ENCODE measurements around the gene NTNG1.
A peak's percentile ranks its signal among the peaks of the same experiment; 100 is the strongest.

Gene NTNG1

DNA sequence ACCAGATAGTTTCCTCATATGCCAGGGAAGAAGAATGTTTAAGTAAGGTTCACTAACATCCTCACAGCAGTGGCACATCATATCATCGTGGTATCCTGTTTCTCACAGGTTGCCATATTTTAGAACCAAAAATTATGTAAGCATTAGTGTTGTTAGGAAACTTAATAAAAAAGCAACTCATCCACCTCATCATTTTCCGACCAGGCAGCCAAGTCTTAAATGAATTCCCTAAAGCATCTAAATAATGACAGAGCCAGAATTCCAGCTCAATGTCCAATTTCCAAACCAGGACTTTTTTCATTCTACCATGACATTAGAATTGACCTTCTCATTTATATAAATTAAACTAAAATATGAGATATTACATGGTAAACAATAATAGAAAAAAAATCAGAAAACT lies 272.7 kb downstream of the NTNG1 start:
- no peak for DNase-seq (ENCODE audit: low spot score)

DNA sequence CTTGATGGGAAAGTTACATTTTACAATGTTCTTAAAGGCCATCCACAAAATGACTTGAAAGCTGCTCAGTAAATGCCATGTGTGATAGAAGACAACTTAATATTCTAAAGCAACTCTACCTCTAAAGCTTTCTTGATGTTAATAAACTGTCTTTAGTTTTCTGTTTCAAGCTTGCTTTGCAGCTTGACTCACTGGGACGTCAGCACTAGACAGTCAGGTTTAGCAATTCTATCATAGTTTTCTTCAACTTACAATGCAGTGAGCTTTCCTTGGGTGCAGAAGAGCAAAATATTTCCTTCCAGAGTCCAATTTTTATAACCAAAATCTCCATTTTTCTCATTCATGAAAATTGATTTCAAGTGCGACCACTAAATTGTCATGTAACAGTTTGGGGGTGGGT lies 273.1 kb downstream of the NTNG1 start:
- no peak for DNase-seq (ENCODE audit: low spot score)

DNA sequence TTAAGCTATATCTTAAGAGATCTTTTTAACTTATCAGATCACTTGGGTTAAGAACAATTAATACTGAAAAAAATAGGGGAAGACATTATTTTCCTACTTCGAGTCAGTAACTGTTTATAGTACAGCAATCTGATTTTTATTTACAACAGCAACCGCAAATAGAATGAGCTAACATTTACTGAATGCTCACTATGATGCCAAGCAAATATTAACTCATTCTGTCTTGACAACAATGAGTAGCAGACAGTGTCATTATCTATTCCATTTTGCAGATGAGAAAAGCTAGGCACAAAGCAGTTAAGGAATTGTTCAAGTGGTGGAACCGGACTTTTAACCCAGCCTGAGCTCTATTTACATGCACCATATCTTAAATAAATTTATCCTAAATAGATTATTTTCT lies 273.7 kb downstream of the NTNG1 start:
- no peak for DNase-seq (ENCODE audit: low spot score)

DNA sequence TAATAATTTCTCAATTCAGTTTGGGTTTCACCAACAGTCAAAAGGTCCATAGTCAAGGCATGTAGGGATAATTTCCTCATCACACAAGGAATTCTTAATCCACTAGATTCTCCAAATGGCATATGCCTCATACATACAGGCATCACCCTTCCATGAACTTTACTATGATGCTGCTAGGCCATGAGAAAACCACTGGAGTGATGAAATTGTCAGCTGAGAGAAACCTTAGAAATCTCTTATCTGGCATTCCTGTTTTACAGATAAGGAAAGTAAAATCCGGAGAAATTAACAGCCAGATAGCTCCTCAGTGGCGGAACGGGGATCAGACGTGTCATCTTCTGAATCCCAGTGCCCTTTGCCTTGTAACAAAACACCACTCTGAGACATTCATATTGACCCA lies 274.4 kb downstream of the NTNG1 start:
- no peak for DNase-seq (ENCODE audit: low spot score)

DNA sequence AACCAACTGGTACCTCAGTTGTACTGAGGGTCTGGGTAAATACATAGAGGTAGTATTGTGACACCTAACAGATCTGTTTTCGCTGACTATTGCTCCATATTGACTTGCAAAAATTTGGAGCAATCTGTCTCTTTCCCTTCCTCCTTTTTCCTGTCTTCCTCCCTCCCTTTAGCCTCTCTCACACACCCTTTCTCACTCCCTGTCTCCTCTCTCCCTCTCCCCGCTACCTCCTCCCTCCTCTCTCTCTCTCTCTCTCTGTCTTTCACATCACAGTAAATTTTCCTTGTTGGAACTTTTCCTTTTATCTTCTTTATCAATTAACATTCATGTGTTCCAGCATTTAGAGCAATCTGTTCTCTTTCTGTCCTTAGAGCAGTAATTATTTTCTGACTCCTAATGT lies 278.2 kb downstream of the NTNG1 start:
- DNase-seq (ENCODE audit: low spot score) = no peak

DNA sequence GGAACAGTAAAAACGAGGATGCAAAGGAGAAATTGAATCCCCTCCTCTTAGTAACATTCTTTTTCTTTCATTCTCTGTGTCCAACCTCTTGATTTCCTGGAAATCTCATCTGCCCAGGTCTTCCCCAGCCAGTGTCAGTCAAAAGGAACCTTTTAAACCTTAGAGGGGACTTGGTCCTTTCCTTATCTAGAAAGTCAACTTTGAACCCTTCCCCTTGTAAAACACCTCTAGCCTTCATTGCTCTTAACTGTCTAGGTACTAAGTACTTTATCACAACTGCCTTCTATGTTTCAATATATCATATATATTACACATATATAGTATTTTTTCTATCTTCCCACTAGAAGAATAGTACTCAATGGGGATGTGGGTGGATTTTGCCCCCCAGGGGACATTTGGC lies 282.1 kb downstream of the NTNG1 start:
- no peak for DNase-seq (ENCODE audit: low spot score)

DNA sequence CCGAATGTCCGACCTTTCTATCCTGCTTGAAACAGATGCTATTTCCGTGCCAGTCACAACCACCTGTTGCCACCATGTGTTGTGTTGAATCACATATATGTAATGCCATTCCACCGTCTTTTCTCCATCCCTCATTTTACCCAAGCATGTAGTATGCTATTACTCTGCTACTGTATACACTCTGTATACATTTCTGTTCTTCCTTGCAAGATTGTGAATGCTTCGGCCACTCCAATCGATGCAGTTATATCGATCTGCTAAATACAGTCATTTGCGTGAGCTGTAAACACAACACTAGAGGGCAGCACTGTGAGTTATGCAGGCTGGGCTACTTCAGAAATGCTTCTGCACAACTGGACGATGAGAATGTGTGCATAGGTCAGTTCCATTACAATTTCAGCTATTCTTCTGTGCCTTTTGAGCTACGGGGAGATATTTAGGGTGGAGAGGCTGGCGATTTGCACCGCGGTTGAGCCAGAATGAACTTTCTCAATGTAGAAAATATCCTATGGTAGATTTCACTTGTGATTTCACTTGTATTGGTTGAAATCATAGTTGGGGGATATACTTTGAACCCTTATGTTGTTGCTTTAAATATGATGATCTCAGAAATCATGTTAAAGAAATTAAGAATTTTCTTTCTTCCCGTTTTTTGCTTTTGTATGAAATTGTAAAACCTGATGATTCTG lies 289.8 kb downstream of the NTNG1 start:
- DNase-seq (ENCODE audit: low spot score) = peak; percentile 50

DNA sequence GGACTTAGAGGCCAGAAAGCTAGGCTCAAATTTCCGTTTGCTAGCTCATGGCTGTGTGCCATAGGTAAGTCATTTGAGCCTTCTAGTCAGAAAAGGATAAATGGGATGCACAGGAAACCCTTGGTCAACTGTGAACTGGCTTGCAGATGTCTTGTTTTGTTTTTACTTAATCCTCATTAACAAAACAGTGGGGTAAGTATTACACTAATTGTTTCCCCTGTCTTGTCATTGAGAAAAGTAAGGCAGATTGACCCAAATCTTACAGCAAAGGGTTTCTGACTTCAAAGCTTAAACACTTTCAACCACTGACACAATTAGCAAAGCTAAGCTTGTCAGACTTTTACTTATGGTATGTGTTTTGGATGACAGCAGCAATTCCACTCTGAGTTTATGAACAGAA lies 291.3 kb downstream of the NTNG1 start:
- DNase-seq (ENCODE audit: low spot score) = no peak

DNA sequence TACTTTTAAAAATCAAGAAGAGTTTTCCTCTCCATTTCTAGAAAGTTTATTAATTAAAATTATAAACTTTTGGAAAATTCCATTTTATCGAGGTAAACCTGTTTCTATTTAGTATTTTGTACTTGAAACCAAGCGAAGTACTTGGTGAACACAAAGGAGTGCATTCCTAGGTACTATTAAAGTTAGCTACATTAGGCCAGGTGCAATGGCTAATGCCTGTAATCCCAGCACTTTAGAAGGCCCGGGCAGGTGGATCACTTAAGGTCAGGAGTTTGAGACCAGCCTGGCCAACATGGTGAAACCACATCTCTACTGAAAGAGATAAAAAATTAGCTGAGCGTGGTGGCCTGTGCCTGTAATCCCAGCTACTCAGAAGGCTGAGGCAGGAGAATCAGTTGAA lies 292.2 kb downstream of the NTNG1 start:
- no peak for DNase-seq (ENCODE audit: low spot score)

DNA sequence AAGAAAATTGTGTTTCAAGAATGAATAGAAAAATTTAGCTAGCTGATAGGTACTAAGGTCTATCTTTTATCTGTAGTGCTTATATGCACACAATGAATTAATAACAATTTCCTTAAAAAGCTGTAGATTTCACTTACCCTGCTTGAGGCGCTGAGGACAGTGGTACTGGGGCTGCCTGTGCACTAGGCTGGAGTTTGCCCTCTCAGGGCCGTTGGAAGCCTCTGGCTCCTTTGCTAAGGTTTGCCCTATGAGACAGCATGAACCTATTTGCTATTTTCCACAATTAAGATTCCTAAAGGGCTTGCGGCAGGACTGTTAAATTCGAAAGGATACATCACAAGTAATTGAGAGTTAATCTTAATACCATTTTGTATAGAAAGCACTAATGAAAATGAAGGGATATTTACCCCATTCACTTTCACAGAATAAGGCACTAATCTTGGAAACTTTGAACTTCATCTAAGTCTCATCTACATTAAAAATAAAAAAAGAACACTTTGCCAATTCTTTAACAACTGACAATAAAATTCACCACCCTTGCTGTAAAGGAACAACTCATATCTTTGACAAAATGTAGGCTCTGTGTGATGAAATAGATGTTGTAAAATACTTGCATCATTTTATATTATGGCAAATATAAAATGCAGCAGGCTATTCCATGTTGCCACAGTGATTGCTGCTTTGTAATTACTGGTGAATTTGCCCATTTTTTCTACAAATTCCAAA lies 293.0 kb downstream of the NTNG1 start:
- DNase-seq (ENCODE audit: low spot score) = no peak

DNA sequence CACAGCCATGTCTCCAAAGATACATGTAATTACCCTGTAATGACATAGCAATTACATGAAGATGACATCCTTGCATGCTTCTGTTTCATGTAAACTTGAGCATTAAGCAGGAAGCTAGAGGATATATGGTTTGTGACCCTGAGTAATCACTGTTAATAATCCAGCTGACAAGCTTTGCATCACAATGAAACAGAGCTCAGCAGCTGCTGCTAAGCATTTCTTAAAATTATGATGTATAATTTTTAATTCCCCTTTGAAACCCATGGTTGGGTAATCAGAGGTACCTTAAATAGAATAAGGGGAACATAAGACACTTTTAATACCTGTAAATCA lies 293.5 kb downstream of the NTNG1 start:
- DNase-seq (ENCODE audit: low spot score) = no peak

DNA sequence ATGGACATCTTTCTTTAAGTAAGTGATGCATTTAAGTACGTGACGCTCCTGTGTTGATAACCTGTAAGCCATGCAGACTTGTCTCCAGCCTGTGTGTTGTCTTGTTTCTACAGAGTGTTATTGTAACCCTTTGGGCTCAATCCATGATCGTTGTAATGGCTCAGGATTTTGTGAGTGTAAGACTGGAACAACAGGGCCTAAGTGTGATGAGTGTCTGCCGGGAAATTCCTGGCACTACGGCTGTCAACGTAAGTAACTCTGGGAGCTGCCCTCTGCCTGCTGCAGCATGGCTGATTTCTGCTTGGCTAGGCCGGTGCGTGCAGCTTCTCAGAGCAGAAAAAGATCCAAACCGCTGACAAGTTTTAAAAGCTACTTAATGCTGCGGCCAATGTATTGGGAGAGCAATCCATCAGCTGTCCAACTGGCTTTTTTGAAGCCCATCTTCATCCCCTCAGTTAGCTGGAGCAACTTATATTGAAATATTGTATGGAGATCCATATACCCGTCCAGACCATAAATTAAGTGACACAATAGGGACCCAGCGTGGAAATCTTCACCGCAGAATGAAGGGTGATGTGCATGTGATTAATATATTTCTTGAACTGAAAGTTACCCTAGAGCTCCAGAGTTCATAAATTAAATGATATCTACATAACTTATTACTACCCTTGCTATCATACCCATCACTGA lies 295.9 kb downstream of the NTNG1 start:
- no peak for DNase-seq (ENCODE audit: low spot score)

DNA sequence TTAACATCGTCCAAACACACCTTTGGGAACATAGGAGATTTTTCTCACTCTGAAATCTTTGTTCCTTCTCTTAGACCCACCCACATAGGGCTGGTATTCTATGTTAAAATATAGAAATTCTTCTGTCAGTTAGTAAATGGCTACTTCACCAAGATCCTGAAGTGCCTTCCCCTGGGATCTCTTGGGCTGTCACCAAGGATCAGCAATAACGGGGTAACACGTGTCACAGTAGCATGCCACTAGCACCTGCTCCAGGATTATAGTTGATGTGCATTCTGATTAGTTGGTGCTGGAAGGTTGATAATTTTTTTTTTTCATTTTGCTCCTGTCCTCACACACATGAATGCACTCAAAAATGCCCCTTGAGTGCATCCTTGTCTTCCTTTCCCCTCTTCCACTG lies 298.7 kb downstream of the NTNG1 start:
- DNase-seq (ENCODE audit: low spot score) = no peak

DNA sequence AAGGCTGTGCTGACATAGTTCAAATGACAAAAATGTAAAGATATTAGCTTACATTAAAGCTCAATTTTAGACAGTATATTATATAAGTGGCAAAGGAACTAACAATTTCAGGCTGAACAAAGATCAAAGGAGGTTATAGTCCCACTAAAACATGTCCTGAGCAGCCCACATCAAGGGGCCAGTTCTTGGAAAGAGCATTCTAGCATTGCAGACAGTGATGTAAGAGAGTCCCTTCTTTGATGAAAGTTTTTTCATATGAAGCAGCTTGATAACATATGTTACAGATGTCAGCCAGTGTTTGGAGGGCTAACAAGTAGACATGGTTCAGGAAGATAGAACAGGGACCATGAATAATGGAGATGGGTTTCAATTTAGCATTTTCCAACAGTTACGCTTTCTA lies 301.7 kb downstream of the NTNG1 start:
- no peak for DNase-seq (ENCODE audit: low spot score)

DNA sequence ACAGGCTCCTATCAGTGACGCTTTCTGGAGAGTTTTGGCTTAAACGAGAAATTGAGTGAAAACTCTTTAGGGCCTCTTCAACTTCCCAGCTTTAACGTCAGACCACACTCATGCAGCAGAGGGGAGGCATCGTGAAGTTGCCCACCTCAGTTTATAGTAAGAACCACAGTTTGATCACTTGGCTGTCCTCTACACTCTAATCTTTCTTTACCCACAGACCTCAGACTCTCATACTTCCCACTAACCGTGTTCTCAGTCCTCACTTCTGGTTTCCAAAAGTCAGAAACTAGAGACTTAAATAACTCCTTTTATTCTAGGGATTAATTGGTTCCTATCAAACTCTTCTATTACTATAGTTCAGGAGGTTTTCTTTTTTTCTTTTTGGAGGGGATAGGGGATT lies 302.2 kb downstream of the NTNG1 start:
- DNase-seq (ENCODE audit: low spot score) = no peak

DNA sequence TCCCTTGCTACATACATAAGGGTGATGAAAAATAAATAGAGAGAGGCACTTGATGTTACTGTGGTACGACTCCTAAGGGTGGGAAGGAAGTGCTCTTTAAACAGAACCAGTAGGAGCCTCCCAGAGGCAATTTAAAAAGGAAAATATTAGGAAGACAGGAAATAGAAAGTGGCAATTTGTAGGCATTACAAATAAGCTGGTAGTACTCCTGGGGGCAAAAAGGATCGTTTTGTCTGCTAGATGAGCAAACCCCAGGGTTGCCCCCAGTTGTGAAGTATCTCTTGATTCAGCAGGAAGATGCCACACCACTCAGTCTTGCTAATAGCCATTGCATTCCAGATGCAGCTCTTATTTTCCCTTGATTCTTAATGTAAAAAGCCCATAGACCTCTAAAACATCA lies 303.0 kb downstream of the NTNG1 start:
- no peak for DNase-seq (ENCODE audit: low spot score)

DNA sequence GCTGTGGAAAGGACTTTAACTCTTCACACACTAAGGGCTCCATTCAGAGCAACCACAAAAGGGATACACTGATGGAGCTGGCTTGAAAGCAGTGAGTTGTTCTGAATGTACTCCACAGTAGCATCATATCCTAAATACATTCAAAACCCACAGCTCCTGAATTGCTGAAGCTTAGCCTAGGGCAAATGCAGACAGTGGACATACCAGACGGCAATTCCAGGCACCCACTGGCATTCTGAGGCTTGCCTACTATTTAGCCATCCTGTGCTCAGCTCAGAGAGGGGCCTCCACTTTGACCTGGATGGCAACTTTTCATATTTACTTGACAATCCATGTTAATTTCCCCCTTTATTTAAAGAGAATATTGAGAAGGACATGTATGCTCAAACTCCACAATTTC lies 303.5 kb downstream of the NTNG1 start:
- no peak for DNase-seq (ENCODE audit: low spot score)

DNA sequence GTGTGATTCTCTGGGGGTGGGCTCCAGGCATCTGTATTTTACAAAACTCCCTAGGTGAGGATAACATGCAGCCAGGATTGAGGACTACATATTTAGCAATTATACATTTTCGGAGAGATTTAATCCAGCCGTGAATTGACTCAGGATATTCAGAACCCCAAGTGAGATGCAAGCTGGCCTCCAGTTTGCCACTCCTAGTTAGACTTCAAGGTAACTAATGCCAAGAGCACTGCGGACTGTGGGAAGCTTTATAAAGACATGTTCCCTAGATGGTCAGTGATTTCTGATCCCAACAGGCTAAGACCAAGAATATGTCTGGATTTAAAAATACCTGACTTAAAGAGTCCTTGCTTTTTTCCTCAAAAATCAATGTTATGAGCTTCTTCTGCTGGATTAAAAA lies 308.5 kb downstream of the NTNG1 start:
- no peak for DNase-seq (ENCODE audit: low spot score)

DNA sequence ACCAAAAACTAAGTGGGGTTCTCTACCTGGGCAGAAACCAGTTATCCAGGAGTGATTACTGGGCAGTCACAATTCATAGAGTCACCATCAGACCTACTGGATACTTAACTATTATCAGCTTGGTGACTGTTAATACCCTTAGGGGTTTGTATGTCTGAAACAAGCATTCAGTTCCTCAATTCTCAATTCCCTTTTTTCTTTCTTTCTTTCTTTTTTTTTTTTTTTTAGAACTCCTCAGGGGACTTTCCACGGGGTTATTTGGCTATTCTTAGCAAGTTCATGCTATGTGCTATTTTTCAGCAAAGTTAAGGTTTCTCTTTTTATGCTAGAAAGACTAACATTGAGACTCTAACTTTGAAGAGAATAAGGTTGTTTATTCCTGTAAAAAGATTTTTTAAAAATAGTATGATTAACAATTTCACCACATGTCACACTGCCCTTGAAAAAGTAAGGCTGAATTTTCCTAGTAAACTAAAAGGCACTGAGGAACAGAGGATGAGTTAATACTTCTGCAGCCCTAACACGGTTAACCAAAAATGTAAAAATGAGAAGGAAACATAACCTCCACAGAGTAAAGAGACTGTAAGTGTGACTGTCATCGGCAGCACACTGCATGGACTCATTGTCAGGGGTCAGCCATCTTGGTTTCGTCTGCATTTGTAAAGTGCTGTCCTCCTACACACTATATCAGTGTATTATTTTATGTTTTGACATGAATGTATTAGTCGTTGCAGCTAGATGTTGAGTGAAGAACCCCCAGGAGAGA lies 310.2 kb downstream of the NTNG1 start:
- no peak for DNase-seq (ENCODE audit: low spot score)

DNA sequence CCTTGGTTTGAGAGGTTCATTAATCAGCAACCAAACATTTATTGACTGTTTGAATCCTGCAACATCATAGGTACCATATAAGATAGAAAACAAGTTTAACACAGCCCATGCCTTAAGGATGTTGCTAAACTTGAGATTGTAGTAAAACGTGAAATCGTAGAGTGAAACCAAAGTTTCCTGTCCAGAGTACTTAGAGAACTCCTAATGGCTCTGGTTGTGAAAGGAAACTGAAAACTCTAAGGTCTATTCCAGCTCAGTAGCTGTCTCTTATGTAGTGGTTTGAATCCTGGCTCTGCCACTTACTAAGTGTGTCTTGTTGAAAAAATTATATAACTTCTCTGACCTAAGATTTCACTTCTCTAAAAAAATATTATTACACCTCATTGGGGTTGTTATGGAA lies 310.9 kb downstream of the NTNG1 start:
- no peak for DNase-seq (ENCODE audit: low spot score)

DNA sequence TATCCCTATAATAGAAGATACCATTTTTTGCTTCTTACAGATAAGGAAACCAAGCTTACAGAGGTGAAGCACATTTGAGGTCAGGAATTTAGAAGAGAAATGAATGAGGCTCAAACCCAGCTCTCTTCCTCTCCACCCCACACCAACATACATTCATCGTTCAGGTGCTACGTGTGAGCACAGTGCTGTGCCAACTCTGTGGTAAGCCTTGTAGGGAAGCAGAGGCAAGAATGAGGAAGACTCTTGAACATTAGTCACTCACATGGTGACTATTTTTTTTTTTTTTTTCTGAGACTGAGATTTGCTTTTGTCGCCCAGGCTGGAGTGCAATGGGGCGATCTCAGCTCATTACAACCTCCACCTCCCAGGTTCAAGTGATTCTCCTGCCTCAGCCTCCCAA lies 314.0 kb downstream of the NTNG1 start:
- DNase-seq (ENCODE audit: low spot score) = no peak

DNA sequence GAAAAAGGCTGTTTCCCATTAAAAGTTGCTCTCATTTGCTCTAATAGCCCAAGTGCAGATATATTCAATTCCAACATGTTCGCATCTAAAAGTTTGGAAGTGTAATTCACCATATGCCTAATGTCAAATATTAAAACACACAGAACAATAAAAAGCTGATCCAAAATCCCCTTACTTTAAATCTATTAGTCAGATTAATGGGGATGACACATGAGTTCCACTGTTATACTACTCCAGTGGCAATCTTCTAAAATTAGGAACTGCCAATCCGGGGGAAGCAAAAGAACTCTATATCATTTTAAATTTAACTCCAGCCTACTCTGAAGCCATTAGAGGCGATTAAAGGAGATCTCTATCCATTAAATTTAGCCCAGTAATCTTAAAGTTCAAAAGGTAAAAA lies 317.1 kb downstream of the NTNG1 start:
- DNase-seq (ENCODE audit: low spot score) = no peak

All from LoVo (cell line).